Activated effector memory CD4-positive, alpha-beta T cell treated with Interleukin-2 at 50 U/mL for 16 hours (primary cell): Measurements from ENCODE around the gene RHOJ.

Experiments
- DNase-seq: peaks from one replicate; pipeline ENCODE4 v3.0.0-alpha.2; 2020

RHOJ gene

DNA sequence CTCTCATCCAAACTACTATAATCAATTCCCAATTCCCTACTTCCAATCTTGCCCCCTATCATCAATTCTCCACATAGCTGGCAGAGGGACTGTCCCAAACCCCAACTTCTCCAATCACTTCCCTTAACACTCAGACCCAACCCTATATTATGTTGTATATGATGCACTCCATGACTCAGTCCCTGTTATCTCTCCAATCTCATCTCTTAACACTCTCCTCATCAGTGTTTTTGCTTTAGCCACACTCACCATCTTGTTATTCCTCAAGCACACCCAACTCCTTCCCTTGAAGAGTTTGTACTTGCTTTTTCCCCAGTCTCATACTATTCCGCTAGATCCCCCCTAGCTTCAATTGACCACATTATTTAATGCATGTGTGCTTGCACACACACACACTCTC is 4.9 kb downstream of the RHOJ start:
- DNase-seq, result no peak

DNA sequence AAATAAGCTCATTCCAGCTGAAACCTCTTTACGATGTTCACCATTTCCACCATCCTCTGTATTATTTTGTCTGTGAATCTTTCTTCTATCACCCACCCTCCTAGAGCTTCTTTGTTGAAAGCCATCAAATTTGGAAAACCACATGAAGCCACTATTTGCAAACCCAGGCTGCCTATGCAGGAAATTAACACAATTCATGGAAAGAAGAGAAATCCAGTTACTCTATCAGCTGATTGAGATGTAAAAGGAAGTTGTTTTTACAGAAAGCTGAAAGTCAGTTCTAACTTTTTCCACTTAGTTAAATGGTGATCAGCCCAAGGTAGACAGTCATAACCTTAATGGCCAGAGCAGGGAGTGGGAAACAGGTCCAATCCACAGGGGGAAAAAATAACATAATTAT is 6.6 kb downstream of the RHOJ start:
- DNase-seq, result no peak

DNA sequence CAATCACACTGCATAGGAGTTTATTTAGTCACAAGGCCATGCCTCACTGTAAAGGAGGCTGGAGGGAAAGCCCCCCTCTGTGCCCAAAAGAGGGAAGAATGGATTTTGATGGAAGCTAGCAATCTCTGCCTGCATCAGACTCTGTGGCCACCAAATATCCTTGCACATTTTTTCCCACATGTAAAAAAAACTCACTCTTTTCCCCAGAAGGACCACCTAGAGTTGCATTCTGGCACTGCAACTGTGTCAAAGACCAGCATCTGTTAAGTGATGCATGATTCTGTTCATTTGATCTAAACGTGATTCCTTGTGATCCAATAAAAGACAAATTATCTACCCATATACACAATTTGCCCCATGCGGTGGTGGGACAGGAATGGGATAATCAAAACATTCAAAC is 8.0 kb downstream of the RHOJ start:
- DNase-seq, result no peak

DNA sequence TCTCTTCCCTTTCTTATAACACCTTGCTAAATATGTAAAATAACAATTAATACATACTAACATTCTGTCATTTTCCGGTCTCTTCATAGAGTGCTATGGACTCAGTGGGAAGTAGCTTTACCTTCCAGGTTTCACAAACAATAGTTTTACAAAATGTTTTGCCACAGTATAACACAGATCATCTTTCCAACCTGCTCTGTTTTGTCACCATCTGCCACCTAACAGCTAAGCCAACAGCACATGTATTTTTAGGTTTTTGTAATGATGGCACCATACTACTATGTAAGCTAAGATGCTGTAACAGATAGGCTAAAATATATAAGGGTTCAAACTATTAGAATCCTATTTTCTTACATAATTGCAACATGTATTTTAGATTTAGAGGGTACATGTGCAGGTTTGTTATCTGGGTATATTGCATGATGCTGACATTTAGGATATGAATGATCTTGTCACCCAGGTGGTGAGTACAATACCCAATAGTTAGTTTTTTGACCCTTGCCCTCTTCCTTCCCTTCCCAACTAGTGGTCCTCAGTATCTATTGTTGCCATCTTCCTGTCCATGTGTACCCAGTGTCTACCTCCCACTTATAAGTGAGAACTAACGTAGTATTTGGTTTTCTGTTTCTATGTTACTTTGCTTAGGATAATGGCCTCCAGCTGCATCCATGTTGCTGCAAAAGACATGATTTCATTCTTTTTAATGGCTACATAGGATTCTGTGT is 8.7 kb downstream of the RHOJ start:
- no peak for DNase-seq

DNA sequence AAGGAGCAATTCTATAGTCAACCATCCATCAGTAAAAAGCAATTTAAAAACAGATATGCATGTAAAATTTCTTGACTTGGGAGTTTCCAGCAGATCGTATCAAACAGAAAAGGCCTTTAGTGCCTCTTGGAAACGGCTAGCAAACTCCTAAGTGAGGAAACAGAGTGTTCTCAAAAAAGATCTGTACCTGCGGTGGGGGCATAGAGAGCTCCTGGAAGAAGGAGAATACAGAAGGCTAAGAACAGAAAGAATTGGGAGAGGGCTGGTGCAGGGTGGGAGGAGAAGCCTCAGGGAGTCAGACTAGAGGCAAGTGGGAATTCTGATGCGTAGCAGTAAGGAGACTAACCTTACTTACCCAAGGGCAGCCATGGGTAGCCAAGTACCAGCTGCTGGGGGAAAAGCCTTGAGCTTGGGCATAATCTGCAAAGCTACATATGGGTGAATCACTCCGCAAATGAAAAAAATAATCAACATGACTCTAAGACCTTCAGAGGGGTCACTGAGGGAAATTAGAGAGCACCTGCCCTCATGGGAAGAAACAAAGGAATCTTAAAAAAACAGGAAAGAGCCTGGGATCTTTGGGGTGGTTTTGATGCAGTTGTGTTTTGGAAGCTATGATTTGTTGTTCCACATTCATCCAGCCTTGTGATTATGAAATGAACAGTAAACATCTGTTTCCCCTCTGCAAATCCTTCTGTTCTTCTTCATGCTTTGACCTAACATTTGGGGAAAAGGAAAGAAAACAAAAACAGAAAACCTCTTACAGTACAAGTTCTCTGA is 10.4 kb downstream of the RHOJ start:
- no peak for DNase-seq

DNA sequence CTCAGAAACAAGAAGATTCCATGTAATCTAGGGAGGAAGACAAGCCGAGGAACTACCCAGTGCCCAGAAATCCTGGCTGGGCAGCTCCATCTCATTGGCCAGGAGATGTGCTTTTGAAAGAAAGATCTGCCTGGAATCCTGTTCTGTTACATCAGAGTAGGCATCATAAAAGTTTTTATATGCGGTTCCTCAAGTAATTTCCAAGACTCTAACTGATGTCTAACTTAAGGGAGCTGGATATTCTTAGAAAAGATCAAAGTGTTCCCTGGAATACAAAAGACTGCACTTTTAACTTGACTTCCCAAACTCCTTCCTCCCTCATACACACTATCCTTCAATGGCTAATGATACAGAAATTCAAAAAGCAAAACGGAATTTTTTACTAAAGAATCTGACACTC is 16.3 kb downstream of the RHOJ start:
- no peak for DNase-seq

DNA sequence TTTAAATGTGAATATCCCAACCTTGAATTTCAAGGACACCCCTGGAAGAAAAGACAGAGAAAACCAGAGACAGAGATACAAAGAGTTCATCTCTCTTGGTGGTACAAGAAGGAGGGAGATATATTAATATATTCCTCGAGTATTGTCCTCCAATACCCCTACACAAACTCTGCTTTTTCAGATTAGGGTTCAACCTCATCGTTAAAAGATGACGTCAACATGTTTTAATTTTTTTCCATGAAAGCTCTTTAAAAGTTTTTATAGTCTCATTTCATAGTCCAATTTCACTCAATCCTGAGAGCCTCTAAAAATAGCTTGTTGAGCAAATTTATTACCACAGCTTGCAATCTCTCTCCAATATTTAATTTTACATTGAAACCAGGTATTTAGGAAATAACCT is 19.4 kb downstream of the RHOJ start:
- DNase-seq, result no peak

DNA sequence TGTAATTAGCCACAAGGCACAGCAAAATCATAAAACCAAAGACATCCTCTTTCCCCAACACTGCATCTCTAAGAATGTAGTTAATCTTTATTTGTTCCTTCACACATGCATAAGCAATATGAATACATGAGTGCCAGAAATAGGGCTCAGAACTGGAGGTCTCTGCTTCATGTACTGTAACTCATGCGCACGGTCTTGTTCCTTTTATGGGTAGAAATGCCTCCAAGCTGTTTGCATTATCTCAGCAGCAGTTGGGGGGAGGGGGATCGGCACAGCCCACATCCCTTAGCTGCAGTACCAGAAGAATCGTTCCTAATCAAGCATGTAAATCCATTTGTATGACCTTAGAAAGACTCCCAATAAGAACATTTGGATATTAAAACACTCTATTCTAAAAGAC is 20.0 kb downstream of the RHOJ start:
- DNase-seq, result no peak

DNA sequence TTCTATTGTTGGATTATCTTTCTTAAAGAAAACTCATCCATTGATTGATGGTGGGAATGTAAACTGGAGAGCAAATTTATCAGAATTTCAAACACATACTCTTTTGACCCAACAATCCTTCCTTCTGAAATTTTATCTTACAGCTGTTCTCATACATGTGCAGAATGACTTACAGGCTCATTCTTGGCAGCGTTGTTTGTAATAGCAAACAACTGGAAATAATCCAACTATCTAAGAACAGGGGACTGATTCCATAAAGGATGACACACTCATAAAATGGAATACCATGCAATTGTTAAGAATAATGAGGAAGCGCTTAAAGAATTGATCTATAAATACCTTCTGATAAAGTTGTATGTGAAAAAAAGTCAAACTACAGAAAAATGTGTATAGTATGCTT is 24.0 kb downstream of the RHOJ start:
- no peak for DNase-seq

DNA sequence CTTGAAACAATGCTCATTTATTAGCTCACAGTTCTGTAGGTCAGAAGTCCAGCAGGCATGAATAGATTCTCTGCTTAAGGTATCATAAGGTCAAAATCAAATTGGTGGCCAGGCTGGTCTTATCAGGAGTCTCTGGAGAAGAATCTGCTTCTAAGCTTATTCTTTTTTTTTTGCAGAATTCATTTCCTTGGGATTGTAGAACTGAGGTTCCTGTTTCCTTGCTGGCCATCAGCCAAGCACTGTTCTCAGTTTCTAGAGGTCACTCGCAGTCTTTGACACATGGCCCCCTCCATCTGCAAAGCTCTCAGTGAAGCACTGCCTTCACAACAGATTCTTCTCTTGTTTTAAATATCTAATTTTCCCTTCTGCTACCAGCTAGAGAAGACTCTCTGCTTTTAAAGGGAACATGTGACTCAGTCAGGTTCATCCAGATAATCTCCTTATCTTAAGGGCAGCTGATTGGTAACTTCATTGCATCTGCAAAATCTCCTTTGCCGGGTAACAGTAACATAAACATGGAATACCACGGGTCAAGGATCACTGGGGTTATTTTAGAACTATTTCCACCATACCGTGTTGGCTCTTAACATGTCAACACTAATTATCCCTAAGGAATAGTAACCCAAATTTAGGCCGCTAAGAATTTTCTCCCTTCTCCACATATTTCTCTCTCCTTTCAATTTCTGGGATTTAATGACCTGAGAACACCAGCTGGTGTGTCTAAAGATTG is 25.3 kb downstream of the RHOJ start:
- DNase-seq, result no peak

DNA sequence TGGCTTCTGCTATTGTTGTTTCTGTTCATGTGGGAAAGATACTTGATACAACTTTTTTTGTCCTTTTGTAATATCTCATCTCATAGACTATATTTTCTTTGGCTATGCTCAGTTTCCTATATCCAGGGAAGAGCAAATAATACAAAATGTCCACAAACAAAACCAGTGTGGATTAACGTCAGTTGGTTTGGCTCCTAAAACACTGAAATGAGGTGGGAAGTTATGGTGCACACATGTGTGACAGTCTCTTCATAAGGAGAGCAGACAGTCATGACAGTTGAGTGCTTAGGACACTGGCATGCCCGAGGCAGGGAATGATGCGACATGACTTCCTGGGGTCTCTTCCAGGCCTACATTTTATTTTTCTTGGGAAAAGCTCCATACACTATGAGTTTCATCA is 27.5 kb downstream of the RHOJ start:
- DNase-seq, result no peak

DNA sequence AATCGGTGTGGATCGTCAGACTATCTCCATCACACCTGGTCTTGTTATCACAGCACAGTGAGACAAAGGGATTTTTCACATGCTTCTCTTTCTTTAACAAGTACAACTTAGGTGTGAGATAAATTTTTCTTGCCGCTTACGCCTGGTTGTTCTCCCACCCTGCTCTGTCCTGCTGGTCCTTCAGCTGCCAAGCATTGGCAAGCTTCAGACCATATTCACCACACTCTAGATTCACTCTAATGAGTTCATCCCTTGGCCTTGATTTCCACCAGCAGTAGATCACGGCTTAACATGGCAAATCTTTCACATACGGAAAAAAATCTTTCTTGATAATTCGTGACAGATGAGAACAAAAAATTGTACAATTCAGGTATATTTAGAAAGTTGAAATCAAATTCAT is 33.5 kb downstream of the RHOJ start:
- DNase-seq, result no peak

DNA sequence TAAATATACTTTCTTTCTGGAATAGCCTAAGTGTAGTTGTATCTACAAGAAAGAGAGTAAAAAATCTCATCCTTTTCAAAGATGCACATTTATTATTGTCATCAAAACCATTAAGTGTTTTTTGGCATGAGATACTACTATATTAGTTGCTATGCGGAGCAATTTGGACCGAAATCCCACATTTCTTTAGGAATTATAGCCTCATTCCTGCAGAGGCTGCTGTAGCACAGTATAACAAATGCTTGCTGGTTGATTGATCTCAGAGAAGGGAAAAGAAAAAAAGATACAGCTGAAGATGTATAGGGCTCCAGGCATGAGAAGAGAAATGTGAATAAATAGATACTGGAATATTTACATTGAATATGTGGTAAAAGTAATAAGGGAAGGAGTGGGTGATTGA is 36.0 kb downstream of the RHOJ start:
- DNase-seq, result no peak

DNA sequence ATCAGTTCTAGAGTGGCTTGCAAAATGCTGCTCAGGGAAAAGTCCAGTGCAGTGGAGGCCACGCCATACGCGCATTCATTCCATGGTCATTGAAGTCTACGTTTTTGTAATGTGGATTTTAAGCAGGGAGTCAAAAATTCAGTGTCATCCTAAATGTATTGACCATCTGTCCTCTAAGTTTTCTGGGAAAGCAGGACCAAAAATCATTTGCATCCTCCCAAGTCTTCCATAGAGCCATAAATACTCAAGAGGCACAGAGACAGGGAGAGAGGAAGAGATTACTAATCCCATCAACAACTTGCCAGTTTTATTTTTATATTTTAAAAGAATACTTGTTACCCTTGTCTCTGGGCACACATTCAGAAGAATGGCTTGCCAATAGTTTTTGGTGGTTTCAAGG is 36.9 kb downstream of the RHOJ start:
- DNase-seq, result no peak

DNA sequence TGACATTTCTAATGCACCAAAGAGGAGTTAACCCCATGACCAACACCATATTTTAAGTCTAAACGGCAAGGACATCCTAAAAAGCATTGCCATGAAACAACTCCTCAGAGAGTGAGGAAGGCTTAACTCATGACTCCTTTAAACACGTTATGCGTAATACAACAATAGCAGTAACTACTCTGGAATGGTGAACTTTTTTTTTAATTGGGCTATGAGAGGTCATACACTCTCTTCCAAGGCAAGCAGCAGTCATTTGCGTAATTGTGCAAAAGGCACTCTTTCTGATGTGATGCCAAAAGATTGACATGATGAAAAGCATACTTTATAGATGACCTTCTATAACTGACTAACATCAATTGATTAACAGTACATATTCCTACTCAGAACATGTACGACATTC is 39.4 kb downstream of the RHOJ start:
- no peak for DNase-seq

DNA sequence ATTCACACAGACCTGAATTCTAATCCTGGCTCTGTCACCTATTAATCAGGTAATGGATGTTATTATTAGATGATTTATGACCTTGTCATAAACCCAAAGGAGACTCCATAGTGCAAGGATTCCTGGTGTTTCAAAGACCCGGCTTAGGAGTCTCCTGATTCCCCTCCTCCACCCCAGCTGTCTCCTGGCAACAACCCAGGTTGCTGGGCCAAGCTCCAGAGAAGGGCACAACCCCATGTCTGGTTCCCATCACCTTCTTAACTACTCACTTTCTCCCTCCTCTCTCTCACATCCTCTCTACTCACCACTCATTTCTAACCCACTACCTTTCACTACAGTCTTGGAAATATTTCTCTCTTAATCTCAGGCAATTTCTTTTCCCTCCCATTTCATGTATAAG is 41.6 kb downstream of the RHOJ start:
- DNase-seq, result no peak

DNA sequence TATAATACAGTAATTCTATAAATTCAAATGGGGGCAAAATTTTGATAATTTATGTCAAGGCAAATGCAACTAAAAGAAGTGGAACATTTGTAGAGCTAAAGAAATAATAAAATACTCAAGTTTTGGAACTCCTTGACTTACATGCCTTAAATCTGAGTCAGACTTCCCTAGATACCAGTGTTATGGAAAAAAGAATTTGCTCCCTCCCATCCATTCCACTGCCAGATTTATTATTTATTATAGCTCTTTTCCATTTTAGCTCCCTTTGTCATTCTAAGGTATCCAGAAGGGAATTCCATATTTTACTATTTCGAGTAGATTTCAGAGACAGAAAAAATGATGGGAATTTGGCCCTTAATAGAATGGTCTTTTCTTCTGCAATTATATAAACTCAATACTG is 44.0 kb downstream of the RHOJ start:
- no peak for DNase-seq

DNA sequence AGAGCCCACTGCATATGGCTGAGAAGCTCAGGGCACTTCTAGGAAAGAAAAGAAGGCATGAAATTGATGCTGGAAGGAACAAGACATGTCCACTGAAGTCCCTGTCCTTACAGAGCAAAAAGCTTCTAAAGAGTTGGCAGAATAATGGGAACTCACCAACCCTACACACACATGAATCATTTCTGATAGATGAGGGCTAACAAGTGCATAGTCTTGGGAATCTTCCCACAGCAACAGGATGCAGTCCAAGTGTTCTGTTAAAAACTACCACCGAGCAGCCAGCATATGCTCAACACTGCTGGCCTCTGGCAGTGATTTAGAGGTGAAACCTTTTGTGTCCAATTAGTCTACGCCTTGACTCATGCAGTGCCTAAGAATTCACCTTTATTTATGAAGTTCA is 44.8 kb downstream of the RHOJ start:
- no peak for DNase-seq

DNA sequence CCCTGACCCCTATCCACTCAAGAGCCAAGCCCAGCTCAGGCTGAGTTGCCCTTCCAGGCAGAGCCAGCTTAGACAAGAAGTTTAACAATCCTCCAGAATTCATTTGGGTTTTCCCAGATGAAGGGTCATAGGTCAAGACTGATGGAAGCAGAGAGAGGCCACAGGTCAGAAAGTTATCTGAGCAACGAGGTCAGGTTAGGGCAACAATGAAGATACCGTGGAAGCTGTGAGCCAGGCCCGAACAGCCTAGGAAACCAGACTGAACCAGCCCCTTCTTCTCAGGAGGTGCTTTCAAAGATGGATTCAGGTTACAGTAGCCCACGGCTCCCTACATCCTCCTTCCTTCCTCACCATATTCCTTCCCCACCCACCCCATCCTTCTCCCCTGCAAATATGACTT is 53.1 kb downstream of the RHOJ start:
- no peak for DNase-seq

DNA sequence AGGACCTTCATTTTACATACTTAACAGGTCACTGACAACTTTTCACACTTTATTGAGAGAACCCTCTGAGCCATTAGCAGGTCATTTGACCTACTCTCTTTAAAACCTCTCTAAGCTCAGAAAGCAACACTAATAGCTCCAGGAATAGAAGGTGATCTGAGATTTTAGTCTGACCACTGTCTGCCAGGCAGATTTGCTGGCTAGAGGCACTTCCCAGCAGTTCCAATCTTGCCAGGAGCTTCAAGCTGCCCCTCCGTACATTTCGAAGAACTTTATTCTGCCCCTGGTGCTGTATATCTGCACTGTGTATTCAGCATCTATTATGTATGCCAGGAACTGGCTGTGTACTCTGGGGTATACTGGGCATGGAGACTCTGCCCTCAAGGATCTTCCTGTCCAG is 58.2 kb downstream of the RHOJ start:
- no peak for DNase-seq

DNA sequence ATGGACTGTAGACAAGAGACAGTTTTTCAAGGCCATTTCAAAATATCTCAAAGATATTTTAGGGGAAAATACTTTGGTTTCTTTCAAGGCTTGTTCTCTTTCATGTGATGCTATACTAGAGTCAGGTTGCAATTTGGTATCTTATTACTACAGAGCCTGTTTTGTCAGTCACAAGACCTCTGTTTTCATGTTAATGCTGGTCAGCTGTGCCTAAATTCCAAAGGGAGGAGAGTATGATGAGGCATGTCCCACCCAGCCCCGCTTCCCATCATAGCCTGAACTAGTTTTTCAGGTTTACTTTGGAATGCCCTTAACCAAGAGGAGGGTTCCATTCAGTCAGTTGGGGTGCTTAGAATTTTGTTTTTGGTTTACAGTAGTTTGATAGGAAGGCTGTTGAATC is 61.9 kb downstream of the RHOJ start:
- DNase-seq, result no peak

DNA sequence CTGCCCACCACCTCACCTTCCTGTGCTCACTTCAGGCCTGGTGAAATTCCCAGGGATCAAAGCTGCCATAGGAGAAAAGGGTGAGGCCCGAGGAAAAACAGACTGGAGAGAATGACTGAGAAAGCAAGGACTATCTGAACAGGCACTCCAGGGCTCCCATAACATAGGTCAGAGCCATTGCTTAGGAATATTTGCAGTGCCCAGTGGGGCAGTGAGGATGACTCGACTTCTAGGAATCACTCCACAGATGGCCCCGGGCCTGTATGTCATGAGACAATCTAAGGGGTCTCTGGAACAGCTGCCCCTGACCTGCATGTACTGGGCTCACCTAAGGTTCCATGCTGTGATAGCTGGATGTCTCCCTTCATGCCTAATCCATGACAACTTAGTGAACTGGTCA is 62.9 kb downstream of the RHOJ start:
- DNase-seq, result no peak

DNA sequence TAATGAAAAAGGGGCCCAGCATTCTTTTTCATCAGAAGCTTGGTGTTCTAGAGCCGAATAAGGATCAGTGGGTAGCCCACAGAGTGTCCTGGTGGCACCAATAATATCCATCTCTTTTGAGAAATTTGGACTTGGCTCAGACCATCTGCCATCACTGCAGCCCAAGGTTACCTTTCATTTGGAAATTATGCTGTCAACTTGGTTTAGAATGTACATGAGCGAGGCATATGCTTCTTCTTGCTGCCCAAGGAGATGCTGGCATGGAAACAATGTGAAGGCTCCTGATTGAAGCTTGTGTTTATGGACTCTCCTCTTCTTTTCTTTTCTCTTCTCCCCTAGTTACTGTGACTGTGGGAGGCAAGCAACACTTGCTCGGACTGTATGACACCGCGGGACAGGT is 64.5 kb downstream of the RHOJ start:
- DNase-seq, result no peak

DNA sequence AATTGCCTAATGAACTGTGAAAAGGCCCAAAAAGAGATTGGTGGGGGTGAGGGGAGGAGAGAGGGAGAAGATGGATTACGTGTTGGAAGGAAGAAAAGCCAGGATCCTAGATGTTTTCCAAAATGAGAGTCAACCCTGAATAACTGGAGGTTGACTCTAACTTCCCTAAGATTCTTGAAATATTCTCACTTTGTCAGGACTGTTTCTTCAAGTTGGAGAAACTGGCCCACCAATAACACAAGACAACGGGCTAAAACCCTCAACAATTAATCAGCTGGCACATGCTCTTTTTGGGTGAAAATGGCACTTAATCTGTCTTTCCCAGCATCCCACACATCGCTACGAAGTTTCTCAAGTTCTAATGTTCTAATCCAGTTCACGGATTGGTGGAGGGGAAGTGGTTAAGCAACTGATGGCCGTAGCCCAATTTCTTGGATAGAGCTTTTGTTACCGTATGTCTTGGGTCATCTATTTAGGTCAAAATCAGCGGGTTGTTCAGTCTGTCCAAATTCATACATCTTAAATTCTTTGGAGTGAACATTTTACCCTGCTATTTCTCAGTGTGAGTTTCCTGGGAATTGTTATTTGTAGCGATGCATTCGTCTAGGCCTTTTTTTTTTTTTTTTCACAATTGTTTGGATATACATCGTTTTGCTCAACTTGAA is 65.5 kb downstream of the RHOJ start:
- no peak for DNase-seq
